ENCODE measurements around the gene EXD2.
"Not testable (repeated sequence)": the region's sequence is repeated elsewhere in the genome, so short reads cannot be mapped to it uniquely, and the experiment has no call there.

EXD2 gene

DNA sequence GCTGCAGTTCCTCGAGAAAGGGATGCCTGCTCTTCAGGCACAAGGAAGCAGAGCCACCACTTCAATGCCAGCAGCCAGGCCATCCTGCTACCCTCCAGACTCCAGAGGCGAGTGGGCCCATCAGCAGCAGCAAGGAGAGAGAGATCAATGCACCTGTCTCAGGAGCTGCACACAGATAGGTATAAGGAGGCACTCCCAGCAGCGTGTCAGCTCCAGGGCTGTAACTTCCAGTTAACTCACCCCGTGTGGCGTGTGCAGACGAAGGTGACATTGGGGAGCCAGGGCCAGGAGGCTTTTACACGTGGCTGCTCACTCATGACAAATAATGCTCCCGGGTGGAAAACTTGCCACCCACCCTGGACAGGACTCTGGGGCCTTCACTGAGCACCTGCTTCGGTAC, 92.9 kb downstream of the EXD2 start:
- DNase-seq: no peak

DNA sequence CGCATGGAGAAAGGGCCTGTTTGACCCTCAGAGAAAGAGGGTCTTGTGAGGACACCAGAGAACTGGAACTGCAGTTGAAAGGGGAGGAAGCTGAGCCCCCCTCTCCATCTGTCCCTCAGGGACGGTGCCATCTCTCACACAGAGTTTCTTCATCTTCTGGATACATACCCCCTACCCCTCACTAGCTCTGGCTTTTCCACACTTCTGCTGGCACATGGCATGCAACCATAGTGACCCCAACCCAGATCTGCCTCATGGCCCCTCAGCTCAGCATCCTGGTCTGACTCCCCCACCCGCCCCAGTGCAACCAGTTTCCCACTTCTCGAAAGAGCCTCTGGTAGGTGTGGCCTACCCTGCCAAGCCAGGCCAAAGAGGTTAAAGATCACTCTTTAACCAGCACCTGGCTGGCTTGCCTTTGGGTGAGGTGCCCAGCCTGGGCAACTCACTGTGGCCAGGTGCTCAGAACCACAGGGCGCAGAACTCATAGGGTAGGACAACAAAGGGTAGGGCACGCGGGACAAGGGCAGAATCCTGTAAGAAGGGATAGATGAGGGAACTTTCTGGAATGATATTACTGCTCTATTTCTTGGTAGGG, 94.5 kb downstream of the EXD2 start:
- no peak for DNase-seq

DNA sequence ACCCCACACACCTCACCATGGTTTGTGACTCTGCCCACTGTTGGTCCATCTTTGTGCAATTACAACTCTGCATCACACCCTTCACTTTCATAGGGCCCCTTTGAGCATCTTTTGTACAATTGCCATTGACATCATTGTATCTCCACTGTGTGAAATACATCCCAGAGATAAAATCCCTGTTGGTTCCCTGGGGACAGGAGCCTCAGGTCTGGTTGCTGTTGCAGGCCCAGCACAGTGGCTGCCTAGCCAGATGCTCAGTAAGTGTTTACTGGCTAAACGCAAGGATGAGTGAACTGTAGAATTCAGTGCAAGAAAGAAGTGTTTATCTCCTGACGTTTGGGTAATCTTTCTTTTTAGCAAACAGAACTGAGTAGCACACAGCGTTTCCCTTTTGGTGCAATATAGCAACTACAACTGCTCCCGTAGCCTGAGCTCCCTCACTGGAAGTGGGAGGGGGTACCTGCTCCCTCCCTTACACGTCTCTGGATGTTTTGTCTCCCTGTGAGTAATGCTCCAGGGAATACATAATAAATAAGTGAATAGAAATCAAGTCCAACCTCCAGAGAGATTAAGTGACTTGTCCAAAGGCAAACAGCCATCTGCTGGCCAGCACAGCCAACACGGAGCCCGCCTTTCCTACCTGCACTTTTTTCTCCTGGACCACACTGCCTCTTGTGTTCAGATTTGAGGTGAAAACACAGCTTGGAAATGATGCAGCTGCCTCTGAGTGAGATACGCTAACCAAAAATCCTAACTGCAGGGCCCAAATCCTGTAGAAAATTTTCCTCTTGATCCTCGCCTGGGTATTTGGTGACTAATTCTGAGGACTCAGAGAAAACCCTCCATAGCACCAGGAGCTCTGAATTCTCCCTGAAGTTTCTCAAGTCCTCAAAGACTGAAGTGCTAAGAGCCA, 96.1 kb downstream of the EXD2 start:
- DNase-seq: no peak

DNA sequence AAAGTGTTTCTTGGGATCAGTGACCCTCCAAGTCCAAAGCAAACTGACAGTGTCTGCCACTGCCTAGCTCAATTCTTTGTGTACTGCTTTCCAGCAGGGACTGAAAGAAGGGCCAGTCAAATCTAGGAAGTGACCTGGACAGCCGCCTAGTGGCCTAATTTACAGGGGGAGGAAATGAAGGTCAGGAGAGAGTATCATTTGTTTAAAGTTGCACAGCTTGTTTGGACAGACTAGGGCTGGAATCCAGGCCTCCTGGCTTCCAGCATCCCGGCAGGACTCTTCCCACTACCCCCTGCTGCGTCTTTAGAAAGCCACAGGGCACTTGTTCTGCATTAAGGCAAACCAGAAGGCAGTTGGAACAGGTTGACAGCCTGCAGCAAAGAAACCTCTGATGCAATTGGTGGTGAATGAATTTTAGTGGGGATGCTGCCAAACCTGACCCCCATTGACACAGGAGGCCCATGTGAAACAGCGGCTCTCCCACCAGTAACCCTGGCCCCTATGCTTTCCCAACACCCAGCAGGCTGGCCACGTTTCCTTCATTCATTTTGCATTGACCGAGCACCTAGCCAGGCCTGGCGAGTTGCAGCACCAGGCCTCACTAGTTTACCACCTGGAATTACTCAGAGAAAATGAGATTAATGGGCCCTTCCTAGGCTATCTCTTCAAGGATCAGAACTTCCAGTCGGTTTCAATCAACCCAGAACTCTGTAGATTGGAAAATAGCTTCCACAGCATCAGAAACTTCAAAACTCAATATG, 96.9 kb downstream of the EXD2 start:
- DNase-seq: no peak

DNA sequence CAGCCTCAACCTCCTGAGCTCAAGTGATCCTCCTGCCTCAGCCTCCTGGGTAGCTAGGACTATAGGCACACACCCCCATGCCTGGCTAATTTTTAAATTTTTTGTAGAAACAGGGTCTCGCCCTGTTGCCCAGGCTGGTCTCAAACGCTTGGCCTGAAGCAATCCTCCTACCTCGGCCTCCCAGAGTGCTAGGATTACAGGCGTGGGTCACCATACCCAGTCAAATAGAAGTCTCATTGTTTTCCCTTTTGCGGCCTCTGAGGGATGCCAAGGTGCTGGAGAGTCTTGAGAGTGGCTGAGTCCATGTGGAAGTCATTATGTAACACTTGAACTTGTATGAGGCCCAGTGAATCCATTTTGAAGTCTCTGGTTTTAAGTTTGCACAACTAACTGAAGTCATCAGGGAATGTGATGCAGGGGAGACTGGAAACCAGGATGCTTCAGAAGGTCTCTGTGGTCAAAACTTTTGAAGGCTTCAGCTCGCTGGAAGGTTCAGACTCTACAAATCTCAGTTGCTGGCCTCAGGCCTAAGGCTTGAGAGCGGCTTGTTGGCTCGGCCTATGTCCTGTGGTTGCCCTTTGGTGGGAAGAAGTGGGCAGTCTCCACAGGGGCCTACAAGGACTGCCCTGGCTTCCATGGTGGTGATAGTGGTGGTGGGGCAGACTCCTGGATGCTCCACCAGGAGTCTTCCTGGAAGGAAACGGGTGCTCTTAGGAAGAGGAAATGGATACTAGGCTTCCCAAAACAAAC, 97.8 kb downstream of the EXD2 start:
- DNase-seq: no peak

DNA sequence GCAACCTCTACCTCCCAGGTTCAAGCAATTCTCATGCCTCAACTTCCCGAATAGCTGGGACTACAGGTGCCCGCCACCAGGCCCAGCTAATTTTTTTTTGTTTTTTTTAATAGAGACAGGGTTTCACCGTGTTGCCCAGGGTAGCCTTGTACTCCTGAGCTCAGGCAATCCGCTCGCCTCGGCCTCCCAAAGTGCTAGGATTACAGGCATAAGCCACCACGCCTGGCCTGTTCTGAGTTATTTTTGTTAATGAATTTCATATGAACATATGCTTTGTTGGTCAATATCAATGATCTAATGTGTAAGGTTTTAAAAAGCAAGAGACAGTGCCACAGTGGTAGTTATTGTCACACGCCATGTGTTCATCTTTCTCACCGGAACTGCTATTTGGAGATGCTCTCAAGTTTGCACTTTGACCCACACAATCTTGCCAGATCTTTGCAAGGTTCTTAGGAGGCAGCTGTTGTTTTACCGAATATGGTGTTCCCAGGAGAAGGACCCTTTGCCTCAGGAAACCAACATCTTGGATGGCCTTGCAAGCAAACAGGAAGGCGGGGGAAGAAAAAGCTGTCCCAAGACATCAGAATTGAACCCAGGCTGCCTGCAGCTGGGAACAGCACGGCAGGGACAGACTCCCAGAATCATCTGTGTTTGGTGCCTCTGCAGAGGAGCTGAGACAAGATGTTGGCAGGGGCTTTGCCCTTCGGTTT, 98.7 kb downstream of the EXD2 start:
- DNase-seq: no peak

DNA sequence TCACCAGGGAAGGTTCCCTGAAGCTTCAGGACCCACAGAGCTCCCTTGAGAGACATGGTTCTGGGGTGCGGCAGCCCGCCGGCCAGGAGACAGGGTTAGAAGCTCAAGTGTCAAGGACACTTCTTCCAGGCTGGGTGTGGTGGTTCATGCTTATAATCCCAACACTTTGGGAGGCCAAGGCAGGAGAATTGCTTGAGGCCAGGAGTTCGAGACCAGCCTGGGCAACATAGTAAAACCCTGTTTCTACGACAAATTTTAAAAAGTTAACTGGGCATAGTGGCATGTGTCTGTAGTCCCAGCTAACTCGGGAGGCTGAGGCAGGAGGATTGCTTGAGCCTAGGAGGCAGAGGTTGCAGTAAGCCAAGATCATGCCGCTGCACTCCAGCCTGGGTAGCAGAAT, 99.6 kb downstream of the EXD2 start:
- not testable (repeated sequence) for DNase-seq

DNA sequence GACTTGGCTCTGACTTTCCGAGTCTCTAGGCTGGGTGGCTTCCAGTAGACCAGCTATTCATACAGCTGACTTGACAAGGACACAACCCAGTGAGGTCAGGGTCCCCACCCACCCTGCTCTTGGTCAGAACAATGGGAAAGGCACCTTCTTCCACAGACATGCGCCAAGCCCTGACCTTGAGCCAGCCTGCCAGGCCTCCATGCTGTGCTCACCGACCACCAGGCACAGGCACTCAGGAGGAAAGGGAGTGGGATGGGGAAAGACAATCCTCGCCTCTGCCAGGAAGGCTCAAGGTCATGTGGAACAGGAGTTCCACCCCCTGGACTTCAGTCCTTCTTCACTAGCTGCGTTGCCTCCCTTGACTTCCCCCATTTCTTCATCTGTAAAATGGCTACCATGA, 100.1 kb downstream of the EXD2 start:
- no peak for DNase-seq

DNA sequence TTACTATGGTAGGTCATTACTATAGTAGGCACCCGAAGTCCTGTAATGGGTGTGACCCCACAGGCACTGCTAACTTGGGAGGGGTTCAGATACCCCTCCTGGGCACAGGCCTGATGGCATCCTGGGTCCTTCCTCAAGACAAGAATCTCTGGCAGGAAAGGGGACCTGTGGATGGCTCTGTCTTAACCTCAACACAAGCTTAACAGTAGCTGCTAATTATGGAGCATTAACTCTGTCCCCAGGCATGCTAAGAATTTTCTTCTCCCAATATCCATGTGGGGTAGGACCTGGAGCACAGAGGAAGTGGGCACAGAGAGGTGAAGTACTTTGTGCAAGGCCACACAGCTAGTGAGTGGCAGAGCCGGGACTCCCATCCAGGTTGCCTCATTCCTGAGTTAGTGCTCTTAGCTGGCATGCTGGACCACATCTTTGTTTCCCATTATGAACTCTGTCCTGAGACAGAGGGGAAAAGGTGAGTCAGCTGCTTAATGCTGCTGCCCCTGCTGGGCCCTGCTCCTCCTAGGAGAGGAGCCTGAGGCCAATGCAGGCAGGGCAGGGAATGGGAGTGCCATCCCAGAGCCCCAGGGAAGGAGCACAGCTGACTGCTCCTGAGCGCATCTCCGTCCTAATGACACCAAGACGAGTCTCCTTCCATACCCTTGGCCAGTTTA, 100.7 kb downstream of the EXD2 start:
- no peak for DNase-seq

Measured in hematopoietic multipotent progenitor cell treated with erythropoietin and hydrocortisone succinate and interleukin-3 and kit ligand, for 6 days (in vitro differentiated cells).